ENCODE data around the gene SPSB1.

Gene SPSB1

GRCh38 chr1:9320520-9321479 lies 28.1 kb downstream of the SPSB1 start:
- DNase-seq = no peak

DNA sequence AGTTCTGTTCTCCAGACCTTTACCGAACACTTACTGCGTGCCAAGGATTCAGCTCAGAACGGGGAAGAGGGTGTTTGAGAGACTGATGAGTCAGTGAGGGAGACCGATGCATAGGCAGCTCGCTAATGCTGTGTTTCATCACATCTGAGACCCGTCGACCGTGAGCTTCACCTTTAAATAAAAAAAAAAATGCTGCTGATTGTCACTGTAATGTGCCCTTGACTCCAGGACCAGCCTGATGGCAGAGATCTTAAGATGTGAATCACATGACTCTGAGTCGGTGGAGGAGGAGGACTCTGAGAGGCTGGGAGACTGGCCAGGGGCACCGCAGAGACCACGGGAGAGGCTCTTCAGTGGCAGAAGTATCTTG lies 28.8 kb downstream of the SPSB1 start:
- no peak for DNase-seq

GRCh38 chr1:9321986-9322660 lies 29.4 kb downstream of the SPSB1 start:
- DNase-seq = no peak

DNA sequence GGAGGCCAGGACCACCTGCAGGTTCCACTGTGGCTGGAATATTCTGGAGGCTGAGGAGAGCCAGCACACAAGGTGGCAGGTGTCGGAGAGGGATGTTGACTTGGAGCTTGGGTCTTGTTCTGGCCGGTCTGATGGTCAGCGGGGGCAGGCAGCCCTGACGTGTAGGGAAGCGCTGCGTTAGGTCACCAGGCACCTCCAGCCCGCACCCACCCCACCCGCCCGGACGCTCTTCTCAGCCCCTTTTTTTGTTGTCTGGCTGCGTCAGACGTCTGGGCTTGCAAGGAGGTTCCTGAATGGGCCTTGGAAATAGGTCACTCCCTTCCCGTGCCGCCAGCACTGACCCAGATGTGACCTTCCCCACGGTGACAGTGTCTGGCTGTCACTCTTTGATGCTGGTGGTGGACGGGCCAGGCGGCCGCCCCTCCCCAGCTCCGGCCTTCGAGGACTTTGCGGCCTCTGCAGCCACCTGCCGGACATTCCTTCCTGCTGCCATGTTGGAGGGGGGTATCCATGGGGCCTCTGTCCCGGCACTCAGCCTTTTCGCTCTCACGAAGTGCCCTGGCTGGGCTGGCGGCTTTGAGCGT lies 30.1 kb downstream of the SPSB1 start:
- no peak for DNase-seq

GRCh38 chr1:9324246-9325096 lies 31.8 kb downstream of the SPSB1 start:
- DNase-seq = no peak

DNA sequence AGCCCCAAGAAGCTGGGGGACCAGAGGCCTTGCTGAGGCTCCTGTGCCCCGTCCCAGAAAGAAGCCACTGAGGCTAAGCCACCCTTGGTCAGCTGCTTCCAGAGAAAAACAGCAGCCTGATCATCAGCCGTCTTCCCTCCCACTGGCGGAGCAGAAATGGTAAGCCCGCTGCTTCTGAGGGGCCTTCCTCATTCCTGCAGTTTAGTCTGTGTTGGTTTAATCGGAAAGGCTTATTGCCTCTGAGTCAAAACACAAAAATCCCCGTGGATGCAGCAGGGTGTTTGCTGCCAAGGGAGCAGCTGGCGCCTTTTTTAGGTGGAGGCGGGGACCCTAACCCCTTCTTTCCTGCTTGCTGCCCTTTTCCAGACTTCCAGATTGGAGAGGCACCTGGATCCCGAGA lies 33.9 kb downstream of the SPSB1 start:
- no peak for DNase-seq

DNA sequence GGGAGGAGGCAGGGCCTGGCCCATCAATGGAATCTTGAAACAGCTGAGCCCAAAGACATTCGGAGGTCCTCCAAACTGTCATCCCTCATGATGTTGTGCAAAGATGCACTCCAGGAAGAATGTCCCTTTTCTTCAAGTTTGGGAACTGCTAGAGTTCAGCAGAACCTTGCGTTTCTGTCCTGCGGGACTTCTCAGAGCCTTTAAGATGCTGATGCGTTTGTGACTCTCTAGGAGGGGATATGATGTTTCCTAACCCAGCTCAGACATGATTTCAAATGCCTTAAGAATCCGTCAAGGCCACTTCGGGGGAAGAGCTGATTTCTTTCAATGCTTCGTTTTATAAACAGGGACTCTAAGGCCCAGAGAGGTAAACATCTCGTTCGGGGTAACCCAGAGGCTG lies 35.5 kb downstream of the SPSB1 start:
- no peak for DNase-seq

- DNase-seq = no peak
These were observed 36.0 kb downstream of the SPSB1 start for GRCh38 chr1:9328715-9329114.

- no peak for DNase-seq
These were observed 38.3 kb downstream of the SPSB1 start for GRCh38 chr1:9331016-9331415.

DNA sequence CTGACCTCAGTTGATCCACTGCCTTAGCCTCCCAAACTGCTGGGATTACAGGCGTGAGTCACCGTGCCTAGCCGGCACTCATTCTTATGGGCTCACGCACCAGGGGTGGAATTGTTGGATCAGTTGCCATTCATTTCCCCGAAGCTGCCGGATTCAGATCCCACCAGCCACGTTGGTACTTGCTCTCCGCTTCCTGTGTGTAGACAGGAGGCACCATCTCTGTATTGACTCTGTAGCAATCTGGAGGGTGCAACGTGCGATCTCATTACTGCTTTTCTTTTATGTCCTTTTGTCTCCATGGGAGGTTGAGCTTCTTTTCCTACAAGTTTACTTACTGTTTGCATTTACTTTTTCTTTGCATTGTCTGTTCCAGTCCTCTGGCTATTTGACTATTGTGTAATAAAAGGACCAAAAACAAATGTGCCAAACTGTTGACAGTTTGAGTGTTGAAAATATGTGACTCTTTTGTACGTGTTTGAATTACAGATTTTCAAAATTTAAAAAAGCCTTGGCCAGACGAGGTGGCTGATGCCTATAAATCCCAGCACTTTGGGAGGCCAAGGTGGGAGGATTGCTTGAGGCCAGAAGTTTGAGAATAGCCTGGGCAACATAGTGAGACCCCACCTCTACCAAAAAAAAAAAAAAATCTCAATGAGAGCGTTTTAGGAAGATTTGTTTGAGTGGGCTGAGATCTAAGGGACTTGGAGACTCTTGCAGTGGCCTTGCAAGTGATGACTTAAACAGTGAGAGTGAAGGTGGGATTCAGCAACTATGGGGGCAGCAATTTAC lies 39.1 kb downstream of the SPSB1 start:
- no peak for DNase-seq

DNA sequence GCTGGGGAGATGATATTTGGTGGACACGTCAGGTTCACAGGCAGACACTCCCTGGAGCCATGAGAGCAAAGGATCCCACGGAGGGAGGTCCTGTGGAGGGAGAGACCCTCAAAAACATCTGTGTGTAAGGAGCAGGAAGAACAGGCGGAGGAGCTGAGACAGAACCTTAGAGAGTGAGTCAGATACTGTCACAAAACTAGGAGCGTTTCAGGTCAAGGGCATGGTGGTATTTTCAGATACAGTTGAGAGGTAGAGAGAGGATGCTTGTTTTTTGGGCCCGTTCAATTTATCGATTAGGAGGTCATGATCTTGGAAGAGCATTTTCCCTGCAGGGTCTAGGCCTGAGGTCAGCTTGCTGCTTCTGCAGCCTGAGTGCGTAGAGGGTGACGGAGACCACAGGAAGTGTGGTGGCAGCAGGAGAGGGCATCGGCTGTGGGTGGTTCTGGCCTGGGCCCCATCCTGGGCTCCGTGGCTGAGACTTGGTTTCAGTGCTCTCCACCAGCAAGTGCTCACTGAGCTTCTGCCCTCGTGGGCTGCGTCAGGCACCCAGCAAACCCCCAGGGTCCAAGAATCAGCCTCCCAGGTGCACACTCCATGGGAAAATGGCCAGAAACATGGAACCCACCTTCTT lies 39.9 kb downstream of the SPSB1 start:
- DNase-seq = no peak

DNA sequence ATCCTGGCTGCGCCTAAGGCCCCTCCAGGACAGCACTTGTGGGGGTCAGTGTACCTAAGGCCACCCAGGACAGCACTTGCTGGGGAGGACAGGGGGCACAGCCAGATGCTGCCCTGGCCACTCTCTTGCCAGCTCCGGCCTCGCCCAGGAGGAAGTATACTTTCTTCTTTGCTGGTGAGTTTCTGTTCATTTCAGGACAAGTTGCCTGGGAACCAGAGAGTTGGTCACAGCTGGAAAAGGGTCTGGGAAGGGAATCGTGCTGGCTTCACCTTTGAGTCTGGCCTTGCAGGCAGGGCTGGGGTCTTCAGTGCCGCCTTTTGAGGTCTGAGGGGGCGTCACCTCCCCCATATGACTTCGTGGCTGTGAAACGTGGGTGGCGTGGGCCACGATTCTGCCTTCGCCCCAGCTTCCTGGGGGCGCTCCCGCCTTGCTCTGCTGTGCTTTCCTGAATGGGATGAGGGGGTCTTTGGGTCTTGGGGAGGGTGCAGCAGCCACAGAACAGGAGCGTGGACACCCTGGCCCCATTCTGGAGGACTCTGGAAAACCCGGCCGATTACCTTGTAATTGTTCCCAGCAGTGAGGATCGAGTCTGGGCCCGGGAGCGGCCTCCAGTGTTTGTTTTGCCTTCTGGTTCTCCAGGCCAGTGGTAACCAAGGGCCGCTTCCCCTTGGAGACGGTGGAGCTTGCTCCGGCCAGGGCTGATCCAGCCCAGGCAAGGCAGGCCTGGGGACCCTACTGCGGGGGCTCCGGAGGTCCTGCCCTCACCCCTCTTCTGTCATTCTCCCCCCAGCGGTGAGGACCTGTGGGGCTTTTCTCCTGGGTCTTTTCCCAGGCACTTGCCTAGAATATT lies 45.9 kb downstream of the SPSB1 start:
- DNase-seq = no peak

GRCh38 chr1:9340172-9340854 lies 47.6 kb downstream of the SPSB1 start:
- no peak for DNase-seq

GRCh38 chr1:9340864-9341263 lies 48.2 kb downstream of the SPSB1 start:
- DNase-seq = no peak

DNA sequence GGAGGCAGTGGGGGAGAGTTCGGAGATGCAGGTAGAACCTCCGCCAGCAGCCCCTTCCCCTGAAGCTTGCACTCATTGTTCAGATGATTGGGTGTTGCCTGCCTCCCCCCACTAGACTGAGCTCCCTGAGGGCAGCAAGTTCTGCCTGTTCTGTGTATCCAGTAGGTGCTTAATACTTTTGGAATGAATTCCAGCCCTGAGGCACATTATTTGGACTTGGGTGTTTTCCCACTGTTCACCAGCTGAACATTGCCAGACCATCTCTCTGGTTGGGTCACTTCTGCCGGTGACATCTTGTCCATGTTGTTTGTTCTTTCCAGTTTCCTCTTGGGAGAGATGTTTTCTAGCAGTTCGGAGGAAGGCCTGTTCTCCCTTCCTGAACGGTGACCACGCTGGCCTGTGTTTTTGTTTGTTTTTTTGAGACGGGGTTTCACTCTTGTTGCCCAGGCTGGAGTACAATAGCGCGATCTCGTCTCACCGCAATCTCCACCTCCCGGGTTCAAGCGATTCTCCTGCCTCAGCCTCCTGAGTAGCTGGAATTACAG lies 48.7 kb downstream of the SPSB1 start:
- no peak for DNase-seq

DNA sequence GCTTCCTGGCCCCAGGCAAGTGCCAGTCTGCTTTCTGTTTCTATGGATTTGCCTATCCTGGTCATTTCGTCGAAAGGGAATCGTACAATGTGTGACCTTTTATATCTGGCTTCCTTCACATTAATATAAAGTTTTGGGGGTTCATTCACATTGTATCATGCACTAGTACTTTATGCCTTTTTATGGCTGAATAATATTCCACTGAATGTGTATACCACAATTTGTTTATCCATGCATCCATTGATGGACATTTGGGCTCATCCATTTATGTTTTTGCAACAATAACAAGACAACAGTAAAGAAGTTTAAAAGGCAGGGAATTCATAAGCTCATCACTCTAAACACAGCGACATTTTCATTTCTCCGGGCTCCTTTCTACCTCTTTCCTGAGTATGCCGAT lies 50.6 kb downstream of the SPSB1 start:
- no peak for DNase-seq

DNA sequence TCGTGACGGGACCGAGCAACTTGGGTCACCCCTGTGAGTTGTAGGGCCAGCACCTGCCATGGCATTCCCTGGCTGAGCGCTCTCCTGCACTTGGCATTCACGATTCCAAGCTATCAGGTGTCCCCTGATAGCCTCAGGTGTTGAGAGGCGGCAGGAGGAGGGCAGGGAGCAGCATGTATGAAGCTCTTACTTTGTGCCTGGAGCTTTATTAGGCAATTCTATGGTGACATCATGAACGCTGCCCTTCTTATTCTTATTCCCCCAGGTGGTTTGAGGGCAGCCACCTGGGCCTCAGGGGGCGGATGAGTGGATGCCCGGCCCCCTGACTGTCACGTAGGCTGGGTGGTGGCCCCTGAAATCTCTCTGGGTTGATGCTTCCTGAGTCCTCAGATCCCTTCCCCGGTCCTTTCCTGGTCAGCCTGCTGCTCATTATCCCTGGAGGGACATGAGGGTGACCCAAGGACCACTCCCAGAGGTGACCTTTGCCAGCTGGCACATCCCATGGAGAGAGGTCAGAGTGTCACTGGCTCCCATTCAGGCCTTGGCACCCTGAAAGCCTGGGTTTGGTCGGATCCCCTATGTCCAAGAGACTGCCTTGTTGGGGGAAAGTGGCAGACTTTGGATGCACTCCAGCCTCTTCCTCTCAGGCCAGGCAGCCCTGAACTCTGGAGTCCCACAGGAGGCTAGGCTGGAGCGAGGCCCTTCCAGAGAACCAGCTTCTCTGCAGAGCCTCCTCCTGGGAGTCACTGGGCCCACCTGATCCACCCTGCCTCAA lies 51.9 kb downstream of the SPSB1 start:
- DNase-seq = no peak

DNA sequence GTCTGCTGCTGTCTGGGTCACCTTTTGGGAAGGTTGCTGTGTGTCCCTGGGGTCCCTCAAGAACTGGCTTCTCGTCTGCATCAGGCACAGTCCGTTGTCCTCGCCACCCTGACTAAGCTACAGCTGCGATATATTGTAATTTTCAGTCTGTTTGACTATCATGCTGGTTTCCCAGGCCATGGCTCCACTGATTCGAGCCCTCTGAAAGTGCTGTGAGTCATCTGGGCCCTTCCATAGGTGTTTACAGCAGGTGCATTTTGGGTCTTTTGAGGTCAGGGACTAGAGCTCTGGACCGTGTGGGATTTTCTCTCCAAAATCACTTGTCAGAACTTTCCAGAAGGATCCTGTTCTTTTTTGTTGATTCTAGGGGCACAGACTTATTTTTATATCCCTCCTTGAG lies 52.8 kb downstream of the SPSB1 start:
- no peak for DNase-seq

DNA sequence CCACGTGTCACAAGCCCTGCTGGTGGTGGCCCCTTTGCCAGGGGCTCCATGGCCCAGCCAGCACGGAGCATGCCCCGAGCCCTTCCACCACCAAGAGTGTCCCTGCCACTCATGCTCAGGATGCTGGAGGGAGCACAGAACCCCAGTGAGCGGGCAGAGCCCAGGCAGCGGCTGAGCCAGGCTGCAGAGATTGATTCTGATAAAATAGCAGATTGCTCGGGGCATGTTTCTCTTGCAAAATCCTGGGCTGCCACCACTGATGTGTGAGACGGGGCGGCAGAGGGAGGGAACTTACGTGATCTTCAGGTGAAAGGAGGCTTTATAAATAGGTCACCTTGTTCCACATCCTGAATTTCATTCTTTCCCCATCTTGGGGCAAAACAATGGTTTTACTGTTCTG lies 53.2 kb downstream of the SPSB1 start:
- DNase-seq = no peak

All from activated CD4-positive, CD25-positive, alpha-beta regulatory T cell (primary cell).